GM12878 (cell line): ENCODE measurements around the gene PERM1.

Experiments used
- ATF7 ChIP-seq: fragments of 450-650 bp; IDR thresholded peaks from 2 replicates; pipeline ENCODE4 v1.6.1; 2016; ENCODE audit warnings: low read depth, mild to moderate bottlenecking
- BHLHE40 ChIP-seq, 2 experiments: fragments of 450-650 bp in 1 of 2; IDR thresholded peaks; 2 replicates each; pipeline ENCODE4 v1.6.1; 2011 to 2017; ENCODE audit warnings: low read depth in 2 of 2, borderline replicate concordance in 1 of 2, improper control_type of control experiment in 1 of 2, low read length in 1 of 2, mild to moderate bottlenecking in 1 of 2
- CREB1 ChIP-seq: IDR thresholded peaks from 2 replicates; pipeline ENCODE4 v1.6.1; 2012; ENCODE audit warnings: low read depth, mild to moderate bottlenecking, inconsistent platforms
- TAF1 ChIP-seq: IDR thresholded peaks from 2 replicates; pipeline ENCODE4 v1.6.1; 2011; ENCODE audit warnings: mild to moderate bottlenecking, low read depth, low read length, borderline replicate concordance
- TF ChIP-seq, protein P1 (sequence below): IDR thresholded peaks from 2 replicates; pipeline ENCODE4 v1.6.1; 2012; ENCODE audit warnings: mild to moderate bottlenecking, low read depth, low read length
- TF ChIP-seq, protein P2 (sequence below), 3 experiments: IDR thresholded peaks in 2 of 3; conservative IDR thresholded peaks in 1 of 3; 2 replicates each; pipeline ENCODE4 v1.5.1; 2011; ENCODE audit warnings: low read depth in 3 of 3, low read length in 3 of 3, mild to moderate bottlenecking in 3 of 3, control low read depth in 2 of 3, moderate library complexity in 2 of 3, inconsistent platforms in 1 of 3, mixed read lengths in 1 of 3; ENCODE audit not compliant: control insufficient read depth in 2 of 3, insufficient read depth in 1 of 3; ENCODE audit errors: extremely low read depth in 1 of 3

DNA sequence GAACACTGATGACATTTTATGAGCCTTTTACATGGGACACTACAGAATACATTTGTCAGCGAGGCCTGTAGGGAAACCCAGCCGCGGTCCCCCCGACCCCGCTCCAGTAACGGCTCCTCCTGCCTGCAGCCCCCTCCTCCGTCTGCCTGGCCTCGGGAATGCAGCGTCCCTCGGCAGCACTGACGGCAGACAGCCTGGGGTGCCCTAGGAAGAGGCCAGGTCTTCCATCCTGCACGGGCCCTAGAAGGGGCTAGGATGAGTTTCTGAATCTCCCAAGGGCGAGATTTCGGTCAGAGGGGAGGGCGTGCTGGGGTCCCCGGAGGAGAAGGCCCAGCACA, 49.8 kb downstream of the PERM1 start:
- TF ChIP-seq, protein P1, sequence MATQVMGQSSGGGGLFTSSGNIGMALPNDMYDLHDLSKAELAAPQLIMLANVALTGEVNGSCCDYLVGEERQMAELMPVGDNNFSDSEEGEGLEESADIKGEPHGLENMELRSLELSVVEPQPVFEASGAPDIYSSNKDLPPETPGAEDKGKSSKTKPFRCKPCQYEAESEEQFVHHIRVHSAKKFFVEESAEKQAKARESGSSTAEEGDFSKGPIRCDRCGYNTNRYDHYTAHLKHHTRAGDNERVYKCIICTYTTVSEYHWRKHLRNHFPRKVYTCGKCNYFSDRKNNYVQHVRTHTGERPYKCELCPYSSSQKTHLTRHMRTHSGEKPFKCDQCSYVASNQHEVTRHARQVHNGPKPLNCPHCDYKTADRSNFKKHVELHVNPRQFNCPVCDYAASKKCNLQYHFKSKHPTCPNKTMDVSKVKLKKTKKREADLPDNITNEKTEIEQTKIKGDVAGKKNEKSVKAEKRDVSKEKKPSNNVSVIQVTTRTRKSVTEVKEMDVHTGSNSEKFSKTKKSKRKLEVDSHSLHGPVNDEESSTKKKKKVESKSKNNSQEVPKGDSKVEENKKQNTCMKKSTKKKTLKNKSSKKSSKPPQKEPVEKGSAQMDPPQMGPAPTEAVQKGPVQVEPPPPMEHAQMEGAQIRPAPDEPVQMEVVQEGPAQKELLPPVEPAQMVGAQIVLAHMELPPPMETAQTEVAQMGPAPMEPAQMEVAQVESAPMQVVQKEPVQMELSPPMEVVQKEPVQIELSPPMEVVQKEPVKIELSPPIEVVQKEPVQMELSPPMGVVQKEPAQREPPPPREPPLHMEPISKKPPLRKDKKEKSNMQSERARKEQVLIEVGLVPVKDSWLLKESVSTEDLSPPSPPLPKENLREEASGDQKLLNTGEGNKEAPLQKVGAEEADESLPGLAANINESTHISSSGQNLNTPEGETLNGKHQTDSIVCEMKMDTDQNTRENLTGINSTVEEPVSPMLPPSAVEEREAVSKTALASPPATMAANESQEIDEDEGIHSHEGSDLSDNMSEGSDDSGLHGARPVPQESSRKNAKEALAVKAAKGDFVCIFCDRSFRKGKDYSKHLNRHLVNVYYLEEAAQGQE = no peak
- TF ChIP-seq ATF7 (no peak), CREB1 (no peak), BHLHE40 (IDR thresholded peaks at IDR 0.05; ENCODE audit: borderline replicate concordance in 1 of 2, low read depth in 2 of 2, low read length in 1 of 2) (no peak), TAF1 (no peak)
- TF ChIP-seq, protein P2, sequence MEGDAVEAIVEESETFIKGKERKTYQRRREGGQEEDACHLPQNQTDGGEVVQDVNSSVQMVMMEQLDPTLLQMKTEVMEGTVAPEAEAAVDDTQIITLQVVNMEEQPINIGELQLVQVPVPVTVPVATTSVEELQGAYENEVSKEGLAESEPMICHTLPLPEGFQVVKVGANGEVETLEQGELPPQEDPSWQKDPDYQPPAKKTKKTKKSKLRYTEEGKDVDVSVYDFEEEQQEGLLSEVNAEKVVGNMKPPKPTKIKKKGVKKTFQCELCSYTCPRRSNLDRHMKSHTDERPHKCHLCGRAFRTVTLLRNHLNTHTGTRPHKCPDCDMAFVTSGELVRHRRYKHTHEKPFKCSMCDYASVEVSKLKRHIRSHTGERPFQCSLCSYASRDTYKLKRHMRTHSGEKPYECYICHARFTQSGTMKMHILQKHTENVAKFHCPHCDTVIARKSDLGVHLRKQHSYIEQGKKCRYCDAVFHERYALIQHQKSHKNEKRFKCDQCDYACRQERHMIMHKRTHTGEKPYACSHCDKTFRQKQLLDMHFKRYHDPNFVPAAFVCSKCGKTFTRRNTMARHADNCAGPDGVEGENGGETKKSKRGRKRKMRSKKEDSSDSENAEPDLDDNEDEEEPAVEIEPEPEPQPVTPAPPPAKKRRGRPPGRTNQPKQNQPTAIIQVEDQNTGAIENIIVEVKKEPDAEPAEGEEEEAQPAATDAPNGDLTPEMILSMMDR (IDR thresholded peaks at IDR 0.05 in 2 of 3, conservative IDR thresholded peaks at IDR 0.05 in 1 of 3; ENCODE audit: control insufficient read depth in 2 of 3, extremely low read depth in 1 of 3, insufficient read depth in 1 of 3, low read depth in 3 of 3, low read length in 3 of 3) = no peak
